K562 (cell line): ENCODE data around the gene TMEM132C. TPM values are rescaled to one million over a fixed set of nuclear protein-coding genes. Genes with fewer than 3 reads are reported as not detected.

Experiments used
- ATAC-seq: fragments of 200-7000 bp; cut with Tn5 transposase; 3 replicates; pipeline ENCODE4 v1.9.1; 2020; ENCODE audit warnings: moderate library complexity
- BruUV-seq: library from RNA; stranded (reverse); fragments of 400-500 nt; replicated peaks from 2 replicates; lab custom pipeline; 2021; lab: Mats Ljungman, UMichigan
- CTCF ChIA-PET: fragments of 300-600 bp; formaldehyde crosslinking; extraction: SDS; loops from one replicate; lab custom pipeline; 2021; ENCODE audit warnings: low intra/inter-chr PET ratio; lab: Yijun Ruan, JAX
- POLR2A ChIA-PET: fragments of 300-600, 350-650 bp; sonication (Branson Sonifier 250); formaldehyde crosslinking; extraction: SDS; loops from one replicate; lab custom pipeline; 2021; ENCODE audit warnings: antibody characterized with exemption, inconsistent platforms; lab: Yijun Ruan, JAX
- DNase-seq, 4 experiments: peaks; one replicate each; pipeline versions ENCODE4 v3.0.0 to v3.0.0-alpha.2; 2011 to 2018; ENCODE audit warnings: low spot score in 3 of 4, mixed read lengths in 3 of 4; ENCODE audit errors: extremely low read depth in 1 of 4
- FAIRE-seq: peaks from 2 replicates; lab custom pipeline; 2011; peaks lifted over from hg19 to GRCh38; lab: Jason Lieb, UNC
- H2AFZ ChIP-seq: 2 replicates; pipeline ENCODE4 v1.6.0; 2011; ENCODE audit warnings: low read depth, low read length, control low read depth, inconsistent platforms
- H3K27ac ChIP-seq: fragments of 200-600 bp; 3 replicates; pipeline ENCODE4 v1.8.0; 2011; ENCODE audit warnings: low read depth, mild to moderate bottlenecking, control low read depth, inconsistent platforms, low read length, moderate library complexity, mixed read lengths; ENCODE audit errors: extremely low read depth
- H3K27me3 ChIP-seq, 2 experiments: fragments of 300-600 bp in 1 of 2; 2 replicates in 1 of 2; 3 replicates in 1 of 2; pipeline versions ENCODE4 v1.6.0 to v1.8.0; 2011; ENCODE audit warnings: inconsistent platforms in 2 of 2, low read length in 2 of 2, mild to moderate bottlenecking in 1 of 2, mixed read lengths in 1 of 2, moderate library complexity in 1 of 2; ENCODE audit not compliant: control insufficient read depth in 2 of 2, insufficient read depth in 2 of 2
- H3K36me3 ChIP-seq: fragments of 300-600 bp; 3 replicates; pipeline ENCODE4 v1.8.0; 2011; ENCODE audit warnings: mild to moderate bottlenecking, low read length, inconsistent platforms; ENCODE audit not compliant: control insufficient read depth, insufficient read depth
- H3K4me1 ChIP-seq, 2 experiments: fragments of 200-600 bp in 1 of 2; replicated peaks in 1 of 2; 2 replicates in 1 of 2; 3 replicates in 1 of 2; pipeline versions ENCODE4 v1.5.1 to v1.8.0; 2011; ENCODE audit warnings: inconsistent platforms in 2 of 2, low read length in 2 of 2, mild to moderate bottlenecking in 1 of 2, mixed read lengths in 1 of 2, moderate library complexity in 1 of 2; ENCODE audit not compliant: control insufficient read depth in 2 of 2, insufficient read depth in 2 of 2
- H3K4me2 ChIP-seq: 2 replicates; pipeline ENCODE4 v1.6.1; 2011; ENCODE audit warnings: low read length, control low read depth, inconsistent platforms, mixed read lengths; ENCODE audit not compliant: insufficient read depth
- H3K4me3 ChIP-seq: fragments of 200-600 bp; sonication (generic), shearing (Covaris generic); 2 replicates; pipeline ENCODE4 v1.5.1; 2016; ENCODE audit warnings: control low read depth, inconsistent platforms
- H3K79me2 ChIP-seq: fragments of 200-600 bp; 3 replicates; pipeline ENCODE4 v1.8.0; 2011; ENCODE audit warnings: low read length, inconsistent platforms; ENCODE audit not compliant: control insufficient read depth, insufficient read depth
- H3K9ac ChIP-seq, 2 experiments: 2 replicates each; pipeline versions ENCODE4 v1.6.0 to v1.6.1; 2011; ENCODE audit warnings: low read depth in 2 of 2, low read length in 2 of 2, control low read depth in 1 of 2, inconsistent platforms in 1 of 2, mild to moderate bottlenecking in 1 of 2, mixed read lengths in 1 of 2; ENCODE audit not compliant: insufficient read depth in 1 of 2
- H3K9me1 ChIP-seq: one replicate; pipeline ENCODE4 v1.6.0; 2011; ENCODE audit warnings: inconsistent platforms, mild to moderate bottlenecking, low read length, moderate library complexity; ENCODE audit not compliant: control insufficient read depth, insufficient read depth
- H3K9me3 ChIP-seq: replicated peaks from 2 replicates; pipeline ENCODE4 v1.5.1; 2011; ENCODE audit warnings: low read depth, low read length, inconsistent platforms; ENCODE audit not compliant: control insufficient read depth, insufficient read depth
- H4K20me1 ChIP-seq: replicated peaks from 2 replicates; pipeline ENCODE4 v1.6.1; 2011; ENCODE audit warnings: low read length, inconsistent platforms, mixed read lengths; ENCODE audit not compliant: control insufficient read depth, insufficient read depth
- DIDO1 ChIP-seq: fragments of 450-650 bp; IDR thresholded peaks from 2 replicates; pipeline ENCODE4 v1.6.1; 2016; ENCODE audit warnings: low read depth, missing biosample characterization, missing genetic modification characterization
- ETS2 ChIP-seq: IDR thresholded peaks from 2 replicates; pipeline ENCODE4 v1.6.1; 2016; ENCODE audit warnings: borderline replicate concordance, missing genetic modification characterization, mild to moderate bottlenecking, moderate library complexity, missing compliant biosample characterization; ENCODE audit not compliant: poor library complexity, severe bottlenecking
- FOXJ2 ChIP-seq: fragments of 200-800 bp; sonication (Bioruptor generic); IDR thresholded peaks from 2 replicates; pipeline ENCODE4 v1.6.1; 2016; ENCODE audit warnings: missing genetic modification characterization, missing compliant biosample characterization
- NFRKB ChIP-seq: fragments of 450-650 bp; IDR thresholded peaks from 2 replicates; pipeline ENCODE4 v1.6.1; 2016; ENCODE audit warnings: low read depth
- NUFIP1 ChIP-seq: fragments of 450-650 bp; IDR thresholded peaks from 2 replicates; pipeline ENCODE4 v1.6.1; 2018; ENCODE audit not compliant: partially characterized antibody
- SUPT5H ChIP-seq: fragments of 450-650 bp; IDR thresholded peaks from 2 replicates; pipeline ENCODE4 v1.6.1; 2016
- TFAM ChIP-seq: fragments of 250-450 bp; sonication (Bioruptor Pico); conservative IDR thresholded peaks from 2 replicates; pipeline ENCODE4 v1.5.0; 2021; ENCODE audit warnings: mild to moderate bottlenecking, moderate library complexity
- WHSC1 ChIP-seq: IDR thresholded peaks from one replicate; pipeline ENCODE4 v1.6.1; 2012; ENCODE audit warnings: low read length, control low read depth, inconsistent platforms
- ZNF197 ChIP-seq: fragments of 200-800 bp; sonication (Bioruptor generic); IDR thresholded peaks from 2 replicates; pipeline ENCODE4 v1.6.1; 2016; ENCODE audit warnings: low read depth, missing genetic modification characterization, missing compliant biosample characterization
- ZNF589 ChIP-seq: fragments of 200-800 bp; sonication (Bioruptor generic); IDR thresholded peaks from 2 replicates; pipeline ENCODE4 v1.6.1; 2016; ENCODE audit warnings: low read depth, missing genetic modification characterization, missing compliant biosample characterization
- ZNF77 ChIP-seq: fragments of 250-450 bp; sonication (Bioruptor Pico); IDR thresholded peaks from 2 replicates; pipeline ENCODE4 v1.5.0; 2020
- WGBS: fragments of 100-300 bp; shearing (Covaris generic); methylation state at CpG from one replicate; pipeline ENCODE4 v1.1.6; 2016; ENCODE audit warnings: low coverage, mixed read lengths; ENCODE audit not compliant: insufficient coverage; ENCODE audit errors: missing lambda C conversion rate; 5-methylcytosine and 5-hydroxymethylcytosine counted together
- in situ Hi-C: fragments of 300-500 bp; cut with MboI; formaldehyde crosslinking; loops from 4 replicates; pipeline ENCODE4 v1.15.0; 2018; ENCODE audit warnings: inconsistent platforms, mixed read lengths
- intact Hi-C: fragments of 100-400 bp; cut with micrococcal nuclease; formaldehyde crosslinking; loops from 2 replicates; pipeline ENCODE4 v1.14.2; 2022
- polyA plus RNA-seq, 8 experiments: library from polyadenylated mRNA; depleted of rRNA in 4 of 8; stranded (reverse) in 5 of 8; unstranded in 3 of 8; fragments of >200 nt; fragmentation: Nextera tagmentation in 2 of 8; fragmentation: Illumina TruSeq in 1 of 8; extraction: Ambion mirVana in 2 of 8; extraction: Trizol in 1 of 8; gene quantifications; 2 replicates each; pipeline versions ENCODE4 v1.2.1 to v1.2.3, GENCODE V29; 2011 to 2014; ENCODE audit warnings: inconsistent platforms in 1 of 8, missing spikeins in 1 of 8
- total RNA-seq, 7 experiments: library from RNA; depleted of rRNA in 6 of 7; stranded (reverse); fragments of >200 nt in 6 of 7; fragmentation: Illumina TruSeq in 2 of 7; extraction: Trizol in 2 of 7; gene quantifications; 2 replicates each; pipeline versions ENCODE4 v1.2.1 to v1.2.3, GENCODE V29; 2011 to 2021; ENCODE audit warnings: low replicate concordance in 1 of 7
- TF ChIP-seq, protein P1 (sequence below): fragments of 250-450 bp; sonication (Bioruptor Pico); IDR thresholded peaks from 2 replicates; pipeline ENCODE4 v1.5.0; 2021
- TF ChIP-seq, protein P2 (sequence below), 3 experiments: fragments of 200-800 bp in 1 of 3; sonication (Bioruptor generic) in 1 of 3; sonication (generic) in 1 of 3; formaldehyde crosslinking in 1 of 3; IDR thresholded peaks; 2 replicates each; pipeline versions ENCODE4 v1.6.1 to v1.8.0; 2016 to 2022; ENCODE audit warnings: mild to moderate bottlenecking in 2 of 3, missing compliant biosample characterization in 2 of 3, missing genetic modification characterization in 2 of 3, missing genetic modification reagents in 1 of 3
- TF ChIP-seq, protein P3 (sequence below): fragments of 450-650 bp; IDR thresholded peaks from one replicate; pipeline ENCODE4 v1.6.1; 2018; ENCODE audit warnings: mild to moderate bottlenecking, moderate library complexity; ENCODE audit not compliant: partially characterized antibody
- TF ChIP-seq, protein P4 (sequence below): fragments of 250-450 bp; sonication (Bioruptor Pico); IDR thresholded peaks from 2 replicates; pipeline ENCODE4 v1.5.0; 2021; ENCODE audit warnings: mild to moderate bottlenecking, moderate library complexity

TMEM132C gene
- total and polyA plus RNA-seq, 9 of the 15 experiments (the other 6 are each of a cell fraction or from before 2014, with no cell fraction given): not detected

DNA sequence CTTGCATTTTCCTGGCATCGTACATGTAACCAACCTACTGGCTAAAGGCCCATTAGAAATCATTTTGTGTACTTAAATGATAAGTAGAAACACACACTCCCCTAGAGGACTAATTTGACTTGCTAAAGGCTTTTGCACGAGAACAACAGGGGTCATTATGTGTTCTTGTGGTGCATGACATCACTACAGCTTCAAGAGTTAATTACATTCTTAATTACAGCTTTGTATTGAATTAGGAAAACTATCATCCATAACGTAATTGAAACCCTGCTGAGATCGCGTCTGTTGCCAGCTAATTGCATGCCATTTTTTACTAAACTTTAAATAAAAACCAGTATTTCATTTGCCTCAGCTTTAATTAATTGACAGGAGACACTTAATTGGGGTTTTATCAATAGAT is 51.4 kb downstream of the TMEM132C start:
- FAIRE-seq: no peak
- intact Hi-C loops: no loop called here
- no peaks in the 10 kb centered on the region; the same call in 1 of the 2 replicates for H4K20me1 ChIP-seq
- no peak for DNase-seq
- no peaks in the 10 kb centered on the region for H3K79me2 ChIP-seq
- no peak for ATAC-seq
- H3K27me3 ChIP-seq: peaks cover 0 to 3% of the 10 kb centered on the region in 2 experiments; a peak in 2 of 5 replicates
- H2AFZ ChIP-seq: no peak overlapping the region
- no peaks in the 10 kb centered on the region for H3K9me1 ChIP-seq
- peaks cover 0 to 3% of the 10 kb centered on the region in 2 experiments; a peak in 1 of 5 replicates for H3K4me1 ChIP-seq
- no peak overlapping the region for H3K27ac ChIP-seq
- in situ Hi-C loops: no loop called here
- H3K36me3 ChIP-seq: no peaks in the 10 kb centered on the region
- WGBS: 14% methylated on average over 5 of the region's 5 CpGs
- H3K9ac ChIP-seq: no peak overlapping the region
- no peaks in the 10 kb centered on the region for H3K9me3 ChIP-seq
- H3K4me2 ChIP-seq: no peak overlapping the region
- no TSS peak for BruUV-seq
- POLR2A ChIA-PET: interaction anchor here (0.6 kb wide), 1 partner anchor 463 kb away, joined by 3 read pairs; no protein-coding TSS in a partner anchor
- H3K4me3 ChIP-seq: no peak overlapping the region
- CTCF ChIA-PET: no interaction called here
- TF ChIP-seq FOXJ2: no peak
- TF ChIP-seq WHSC1: no peak
- TF ChIP-seq, protein P1, sequence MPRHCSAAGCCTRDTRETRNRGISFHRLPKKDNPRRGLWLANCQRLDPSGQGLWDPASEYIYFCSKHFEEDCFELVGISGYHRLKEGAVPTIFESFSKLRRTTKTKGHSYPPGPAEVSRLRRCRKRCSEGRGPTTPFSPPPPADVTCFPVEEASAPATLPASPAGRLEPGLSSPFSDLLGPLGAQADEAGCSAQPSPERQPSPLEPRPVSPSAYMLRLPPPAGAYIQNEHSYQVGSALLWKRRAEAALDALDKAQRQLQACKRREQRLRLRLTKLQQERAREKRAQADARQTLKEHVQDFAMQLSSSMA (CRISPR knock-in tag): no peak
- TF ChIP-seq, protein P2, sequence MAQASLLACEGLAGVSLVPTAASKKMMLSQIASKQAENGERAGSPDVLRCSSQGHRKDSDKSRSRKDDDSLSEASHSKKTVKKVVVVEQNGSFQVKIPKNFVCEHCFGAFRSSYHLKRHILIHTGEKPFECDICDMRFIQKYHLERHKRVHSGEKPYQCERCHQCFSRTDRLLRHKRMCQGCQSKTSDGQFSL (CRISPR knock-in tag; IDR thresholded peaks at IDR 0.05): no peak
- TF ChIP-seq, protein P2 (tag; IDR thresholded peaks at IDR 0.05): no peak
- no peak for TF ChIP-seq ZNF197 (CRISPR knock-in tag)
- TF ChIP-seq ETS2: no peak
- TF ChIP-seq NFRKB: no peak
- no peak for TF ChIP-seq SUPT5H
- TF ChIP-seq DIDO1 (tag): no peak
- TF ChIP-seq, protein P3, sequence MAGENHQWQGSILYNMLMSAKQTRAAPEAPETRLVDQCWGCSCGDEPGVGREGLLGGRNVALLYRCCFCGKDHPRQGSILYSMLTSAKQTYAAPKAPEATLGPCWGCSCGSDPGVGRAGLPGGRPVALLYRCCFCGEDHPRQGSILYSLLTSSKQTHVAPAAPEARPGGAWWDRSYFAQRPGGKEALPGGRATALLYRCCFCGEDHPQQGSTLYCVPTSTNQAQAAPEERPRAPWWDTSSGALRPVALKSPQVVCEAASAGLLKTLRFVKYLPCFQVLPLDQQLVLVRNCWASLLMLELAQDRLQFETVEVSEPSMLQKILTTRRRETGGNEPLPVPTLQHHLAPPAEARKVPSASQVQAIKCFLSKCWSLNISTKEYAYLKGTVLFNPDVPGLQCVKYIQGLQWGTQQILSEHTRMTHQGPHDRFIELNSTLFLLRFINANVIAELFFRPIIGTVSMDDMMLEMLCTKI: no peak
- no peak for TF ChIP-seq TFAM
- TF ChIP-seq, protein P4, sequence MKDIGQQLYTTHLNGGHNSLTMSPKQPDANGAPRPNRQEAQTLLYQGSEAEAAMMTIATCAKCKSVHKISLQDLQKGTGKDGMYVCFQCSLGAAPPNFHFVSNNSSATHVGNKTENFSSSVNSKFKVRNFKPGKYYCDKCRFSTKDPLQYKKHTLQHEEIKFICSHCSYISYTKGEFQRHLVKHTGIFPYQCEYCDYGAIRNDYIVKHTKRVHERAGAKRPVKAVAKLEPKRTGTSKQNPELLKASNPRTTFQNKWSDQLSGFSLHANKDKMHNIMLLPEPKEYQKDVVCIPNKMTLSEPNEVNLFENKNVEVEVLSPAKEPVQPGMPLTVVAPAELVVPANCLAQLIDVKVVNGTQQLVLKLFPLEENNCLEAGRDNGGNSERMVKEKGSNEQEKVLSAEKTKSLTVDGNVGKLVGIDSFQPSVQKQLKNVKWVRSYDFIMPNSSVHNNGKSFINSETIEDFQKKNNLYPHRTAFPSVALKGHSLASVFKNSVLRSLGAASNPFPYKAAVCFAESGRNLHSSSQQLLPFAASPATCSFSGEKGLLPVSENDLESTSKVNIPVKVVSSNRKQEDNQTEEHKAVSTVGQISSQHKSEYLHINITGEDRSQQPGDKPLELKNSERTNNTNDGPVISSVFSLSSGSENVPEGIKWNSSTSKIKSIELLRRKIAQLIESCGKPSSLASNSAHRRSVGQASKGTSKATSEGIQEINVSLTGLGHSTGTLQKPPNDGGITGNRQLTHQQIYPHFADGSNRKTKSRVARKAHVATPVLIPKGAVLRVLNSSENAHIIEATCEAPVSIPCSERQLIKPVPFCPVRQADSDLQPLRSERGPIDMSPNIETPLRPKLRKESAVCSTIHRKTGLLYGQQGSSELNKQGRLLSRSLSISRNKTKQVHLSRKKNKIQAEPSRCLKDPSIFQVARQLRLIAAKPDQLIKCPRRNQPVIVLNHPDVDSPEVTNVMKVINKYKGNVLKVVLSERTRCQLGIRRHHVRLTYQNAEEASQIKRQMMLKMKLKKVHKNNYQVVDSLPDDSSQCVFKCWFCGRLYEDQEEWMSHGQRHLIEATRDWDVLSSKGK (CRISPR knock-in tag): no peak
- no peak for TF ChIP-seq ZNF589 (CRISPR knock-in tag)
- TF ChIP-seq ZNF77 (CRISPR knock-in tag): no peak
- no peak for TF ChIP-seq NUFIP1
